ENCODE measurements around the gene TMEM221.

TMEM221 gene

DNA sequence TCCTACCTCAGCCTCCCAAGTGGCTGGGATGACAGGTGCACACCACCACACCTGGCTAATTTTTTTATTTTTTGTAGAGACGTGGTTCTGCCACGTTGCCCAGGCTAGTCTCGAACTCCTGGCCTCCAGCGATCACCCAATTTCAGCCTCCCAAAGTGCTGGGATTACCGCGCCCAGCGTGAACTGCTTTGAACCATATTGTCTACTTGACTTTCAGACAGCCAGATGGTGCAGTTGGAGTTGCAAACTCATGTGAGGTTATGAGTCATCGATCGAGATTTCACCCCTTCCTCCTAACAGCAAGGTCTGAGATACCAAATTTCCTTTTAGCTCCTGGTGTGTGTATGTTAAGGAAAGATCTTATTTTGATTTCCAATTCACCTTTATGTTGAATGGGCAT, 24.6 kb upstream of the TMEM221 start:
- Histone ChIP-seq H3K9ac (ENCODE audit: low read length) (no peak overlapping the region), H3K27ac (ENCODE audit: low read length) (no peak overlapping the region), H3K27me3 (ENCODE audit: low read depth, low read length) (peaks cover 4% of the 10 kb centered on the region; the same call in 1 of the 2 replicates), H3K36me3 (replicated peaks; ENCODE audit: low read depth, low read length) (no peaks in the 10 kb centered on the region), H3K4me2 (ENCODE audit: low read length) (no peak overlapping the region), H3K4me3 (ENCODE audit: low read length) (no peak overlapping the region), H3K9me3 (ENCODE audit: insufficient read depth, low read length) (no peaks in the 10 kb centered on the region), H3K79me2 (ENCODE audit: low read length) (no peaks in the 10 kb centered on the region), H3K4me1 (ENCODE audit: low read length) (peaks cover 17% of the 10 kb centered on the region), H4K20me1 (ENCODE audit: insufficient read depth, low read length) (no peaks in the 10 kb centered on the region), H2AFZ (ENCODE audit: low read depth, low read length) (no peak overlapping the region)
- TF ChIP-seq, protein P1, sequence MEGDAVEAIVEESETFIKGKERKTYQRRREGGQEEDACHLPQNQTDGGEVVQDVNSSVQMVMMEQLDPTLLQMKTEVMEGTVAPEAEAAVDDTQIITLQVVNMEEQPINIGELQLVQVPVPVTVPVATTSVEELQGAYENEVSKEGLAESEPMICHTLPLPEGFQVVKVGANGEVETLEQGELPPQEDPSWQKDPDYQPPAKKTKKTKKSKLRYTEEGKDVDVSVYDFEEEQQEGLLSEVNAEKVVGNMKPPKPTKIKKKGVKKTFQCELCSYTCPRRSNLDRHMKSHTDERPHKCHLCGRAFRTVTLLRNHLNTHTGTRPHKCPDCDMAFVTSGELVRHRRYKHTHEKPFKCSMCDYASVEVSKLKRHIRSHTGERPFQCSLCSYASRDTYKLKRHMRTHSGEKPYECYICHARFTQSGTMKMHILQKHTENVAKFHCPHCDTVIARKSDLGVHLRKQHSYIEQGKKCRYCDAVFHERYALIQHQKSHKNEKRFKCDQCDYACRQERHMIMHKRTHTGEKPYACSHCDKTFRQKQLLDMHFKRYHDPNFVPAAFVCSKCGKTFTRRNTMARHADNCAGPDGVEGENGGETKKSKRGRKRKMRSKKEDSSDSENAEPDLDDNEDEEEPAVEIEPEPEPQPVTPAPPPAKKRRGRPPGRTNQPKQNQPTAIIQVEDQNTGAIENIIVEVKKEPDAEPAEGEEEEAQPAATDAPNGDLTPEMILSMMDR (IDR thresholded peaks at IDR 0.05; ENCODE audit: low read depth, low read length), result no peak
- TF ChIP-seq EZH2phosphoT487 (IDR thresholded peaks at IDR 0.05; ENCODE audit: low read depth), result no peak

DNA sequence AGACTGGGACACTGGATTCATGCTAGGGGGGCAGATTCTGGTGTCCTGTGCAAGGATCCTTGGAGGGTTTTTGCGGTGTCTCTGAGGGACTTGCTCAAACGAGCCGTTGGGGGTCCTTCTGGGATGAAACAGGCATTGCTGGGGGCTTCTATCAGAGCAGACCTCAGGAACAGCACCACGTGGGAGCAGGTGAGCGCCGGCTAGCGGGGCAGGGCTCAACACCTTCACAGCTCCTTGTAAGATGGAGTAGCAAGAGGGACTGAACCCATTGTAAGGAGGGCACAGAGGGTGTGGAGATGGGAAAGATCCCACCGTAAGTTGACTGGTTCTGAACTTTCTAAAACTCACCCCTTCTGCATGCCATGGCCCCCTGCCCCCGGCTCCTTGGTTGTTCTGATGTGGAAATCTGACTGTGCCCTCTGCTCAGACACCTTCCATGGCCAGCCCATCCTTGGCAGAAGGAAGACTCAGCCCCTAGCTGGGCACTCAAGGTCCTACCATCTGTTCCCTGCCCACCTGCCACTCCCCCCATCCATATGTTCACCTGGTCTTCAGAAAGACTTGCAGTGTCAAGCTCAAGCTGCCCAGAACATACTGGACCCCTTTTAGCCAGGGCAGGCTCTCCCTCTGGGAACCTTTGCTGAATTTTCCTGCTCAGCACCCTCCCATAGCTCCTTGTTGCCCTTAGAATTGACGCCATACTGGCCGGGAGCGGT, 23.1 kb upstream of the TMEM221 start:
- peak overlapping the region; percentile 78 for H3K4me2 ChIP-seq (ENCODE audit: low read length)
- H3K27me3 ChIP-seq (ENCODE audit: low read depth, low read length), result peaks cover 4% of the 10 kb centered on the region; the same call in 1 of the 2 replicates
- no peaks in the 10 kb centered on the region for H3K9me3 ChIP-seq (ENCODE audit: insufficient read depth, low read length)
- peak overlapping the region; percentile 78 for H3K4me3 ChIP-seq (ENCODE audit: low read length)
- no peak overlapping the region for H2AFZ ChIP-seq (ENCODE audit: low read depth, low read length)
- no peaks in the 10 kb centered on the region for H3K36me3 ChIP-seq (replicated peaks; ENCODE audit: low read depth, low read length)
- H4K20me1 ChIP-seq (ENCODE audit: insufficient read depth, low read length), result no peaks in the 10 kb centered on the region
- TF ChIP-seq, protein P1 (IDR thresholded peaks at IDR 0.05; ENCODE audit: low read depth, low read length), result no peak
- no peak for TF ChIP-seq EZH2phosphoT487 (IDR thresholded peaks at IDR 0.05; ENCODE audit: low read depth)
- H3K4me1 ChIP-seq (ENCODE audit: low read length), result peaks cover 19% of the 10 kb centered on the region
- H3K27ac ChIP-seq (ENCODE audit: low read length), result no peak overlapping the region
- peak overlapping the region; percentile 62; the same call in 1 of the 2 replicates for H3K9ac ChIP-seq (ENCODE audit: low read length)
- H3K79me2 ChIP-seq (ENCODE audit: low read length), result no peaks in the 10 kb centered on the region

DNA sequence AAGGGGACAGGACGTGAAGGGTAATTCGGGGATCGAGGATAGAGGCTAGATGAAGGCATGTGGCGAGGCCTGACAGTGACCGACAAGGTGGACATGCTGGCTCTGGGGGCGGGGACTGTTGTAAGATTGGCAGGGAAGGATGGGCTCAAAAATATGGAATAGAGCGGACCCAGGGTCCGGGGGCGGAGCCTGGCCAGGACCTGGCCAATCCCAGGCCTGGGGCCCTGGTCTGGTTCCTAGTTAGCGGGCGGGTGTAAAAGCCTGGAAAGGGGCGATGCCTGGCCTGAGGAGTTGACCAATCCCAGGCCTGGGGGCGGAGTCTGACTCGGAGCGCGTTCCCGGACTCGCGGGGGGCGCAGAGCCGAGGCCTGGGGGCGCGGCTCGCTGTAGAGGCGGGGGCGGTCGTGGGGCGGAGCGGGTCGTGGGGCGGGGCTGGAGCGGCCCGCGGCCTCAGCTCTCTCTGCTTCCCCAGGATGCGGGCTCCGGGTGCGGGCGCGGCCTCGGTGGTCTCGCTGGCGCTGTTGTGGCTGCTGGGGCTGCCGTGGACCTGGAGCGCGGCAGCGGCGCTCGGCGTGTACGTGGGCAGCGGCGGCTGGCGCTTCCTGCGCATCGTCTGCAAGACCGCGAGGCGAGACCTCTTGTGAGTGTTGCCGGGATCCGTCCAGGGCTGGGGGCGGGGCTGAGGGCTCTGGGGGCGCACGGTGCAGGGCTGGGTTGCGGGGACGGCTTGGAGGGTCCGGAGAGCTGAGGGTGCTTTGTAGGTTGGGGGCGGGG, 21.8 kb upstream of the TMEM221 start, which contains the start of gene SLC27A1:
Gene SLC27A1, plus strand, starts transcription at position 457 of the 774 bp plus-strand sequence. Its CDS starts 17 bp downstream, at position 474.
- H2AFZ ChIP-seq (ENCODE audit: low read depth, low read length), result peak within 1 kb of the TSS; percentile 78

More for the DNA sequence above, 21.8 kb upstream of the TMEM221 start, which contains the start of gene SLC27A1:
- Histone ChIP-seq H3K27ac (ENCODE audit: low read length) (peak within 1 kb of the TSS; percentile 47), H4K20me1 (ENCODE audit: insufficient read depth, low read length) (no peaks in the 10 kb centered on the region), H3K4me3 (ENCODE audit: low read length) (peak within 1 kb of the TSS; percentile 78), H3K4me2 (ENCODE audit: low read length) (peak within 1 kb of the TSS; percentile 78), H3K27me3 (ENCODE audit: low read depth, low read length) (peaks cover 4% of the 10 kb centered on the region; the same call in 1 of the 2 replicates), H3K9me3 (ENCODE audit: insufficient read depth, low read length) (no peaks in the 10 kb centered on the region), H3K36me3 (replicated peaks; ENCODE audit: low read depth, low read length) (no peaks in the 10 kb centered on the region), H3K79me2 (ENCODE audit: low read length) (no peaks in the 10 kb centered on the region), H3K9ac (ENCODE audit: low read length) (peak within 1 kb of the TSS; percentile 62), H3K4me1 (ENCODE audit: low read length) (peaks cover 22% of the 10 kb centered on the region)
- TF ChIP-seq, protein P1 (IDR thresholded peaks at IDR 0.05; ENCODE audit: low read depth, low read length), result no peak
- no peak for TF ChIP-seq EZH2phosphoT487 (IDR thresholded peaks at IDR 0.05; ENCODE audit: low read depth)

Measured in OCI-LY3 (cell line).